HG03280 (cell line): ENCODE data around the gene GEMIN2.
"Not testable (repeated sequence)": the region's sequence is repeated elsewhere in the genome, so short reads cannot be mapped to it uniquely, and the experiment has no call there.

Source experiments
- ATAC-seq: cut with Tn5 transposase; IDR thresholded peaks from one replicate; pipeline ENCODE4 v1.9.1; 2021; ENCODE audit warnings: mild to moderate bottlenecking, moderate library complexity; ENCODE audit not compliant: unreplicated experiment

Gene GEMIN2

DNA sequence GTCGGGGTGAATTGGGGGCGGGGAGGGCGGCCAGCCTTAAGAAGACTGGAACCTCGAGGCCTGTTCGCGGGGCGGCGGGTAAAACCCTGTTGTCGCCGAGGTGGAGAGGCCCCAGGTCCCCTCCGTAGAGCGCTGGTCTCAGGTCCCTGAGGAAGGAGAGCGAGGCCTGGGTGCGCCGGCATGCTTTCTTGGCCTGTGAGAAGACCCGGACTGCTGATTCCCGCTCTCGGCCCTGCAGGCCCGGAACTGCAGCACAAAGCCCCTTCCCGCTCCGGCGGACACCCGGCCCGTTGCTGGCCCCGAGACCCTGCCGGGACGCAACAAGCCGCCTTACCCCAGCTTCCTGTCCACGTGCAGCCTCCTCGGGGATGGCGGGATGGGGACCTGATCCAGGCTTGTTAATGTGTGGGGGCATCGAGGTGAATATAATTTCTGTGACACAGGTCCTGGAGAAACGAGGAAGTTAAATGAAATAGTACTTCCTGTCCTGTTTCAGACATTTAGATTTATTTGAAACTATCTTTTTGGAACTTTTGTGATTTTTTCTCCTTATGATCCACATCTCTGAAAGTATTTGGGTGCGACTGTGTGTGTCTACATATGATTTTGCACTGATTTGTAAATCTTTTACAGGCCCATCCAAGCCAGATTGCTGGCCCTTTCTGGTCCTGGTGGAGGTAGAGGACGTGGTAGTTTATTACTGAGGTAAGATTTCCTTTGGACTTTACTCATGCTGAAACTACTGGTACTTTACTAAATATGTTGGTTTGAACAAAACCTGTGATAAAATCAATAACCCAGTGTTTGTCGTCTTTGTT lies 61.5 kb downstream of the GEMIN2 start:
- peak; percentile 9 for ATAC-seq

DNA sequence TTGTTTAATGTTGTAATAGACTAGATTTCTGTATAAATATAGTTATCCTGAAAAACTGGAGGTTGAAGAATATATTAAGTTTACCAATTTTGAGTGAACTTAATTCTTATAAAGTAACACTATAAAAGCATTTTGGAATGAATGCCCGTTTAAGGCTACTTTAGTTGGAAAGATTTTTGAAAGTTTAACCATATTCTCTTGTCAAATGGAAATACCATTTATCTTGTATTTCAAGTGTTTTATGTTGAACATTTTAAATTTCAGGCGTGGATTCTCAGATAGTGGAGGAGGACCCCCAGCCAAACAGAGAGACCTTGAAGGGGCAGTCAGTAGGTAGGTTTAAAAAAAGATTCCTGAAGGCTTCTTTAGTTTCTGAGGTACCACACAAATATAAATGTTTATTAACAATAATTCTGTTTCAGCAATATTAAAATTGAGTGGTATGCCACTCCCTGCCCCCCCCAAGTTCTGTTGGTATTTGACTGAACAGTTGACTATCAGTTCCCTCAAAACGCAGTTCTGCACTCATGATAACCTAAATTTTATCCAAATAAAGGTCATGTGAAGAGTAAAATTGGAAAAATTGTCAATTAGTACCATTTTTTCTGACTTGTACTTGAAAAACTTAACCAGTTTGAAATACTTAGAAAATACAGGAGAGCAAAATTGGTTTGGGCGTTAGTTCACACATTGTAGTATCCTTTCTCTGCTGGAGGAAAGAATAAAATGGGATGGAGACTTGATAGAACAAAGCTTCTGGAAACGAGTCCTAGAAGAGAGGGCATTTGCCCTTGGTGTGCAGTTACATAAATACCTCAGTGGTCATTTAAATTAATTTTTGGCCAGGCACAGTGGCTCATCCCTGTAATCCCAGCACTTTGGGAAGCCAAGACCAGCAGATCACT lies 62.4 kb downstream of the GEMIN2 start:
- no peak for ATAC-seq

DNA sequence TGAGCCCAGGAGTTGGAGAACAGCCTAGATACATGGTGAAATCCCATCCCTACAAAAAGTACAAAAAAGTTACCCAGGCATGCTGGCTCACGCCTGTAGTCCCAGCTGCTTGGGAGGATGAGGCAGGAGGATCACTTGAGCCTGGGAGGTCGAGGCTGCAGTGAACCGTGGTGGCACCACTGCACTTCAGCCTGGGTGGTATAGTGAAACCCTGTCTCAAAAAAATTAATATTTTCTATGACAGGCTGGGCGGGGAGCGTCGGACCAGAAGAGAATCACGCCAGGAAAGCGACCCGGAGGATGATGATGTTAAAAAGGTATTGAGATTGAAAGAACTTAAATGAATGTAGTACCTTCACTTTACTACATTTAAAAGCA lies 63.0 kb downstream of the GEMIN2 start:
- ATAC-seq: no peak

DNA sequence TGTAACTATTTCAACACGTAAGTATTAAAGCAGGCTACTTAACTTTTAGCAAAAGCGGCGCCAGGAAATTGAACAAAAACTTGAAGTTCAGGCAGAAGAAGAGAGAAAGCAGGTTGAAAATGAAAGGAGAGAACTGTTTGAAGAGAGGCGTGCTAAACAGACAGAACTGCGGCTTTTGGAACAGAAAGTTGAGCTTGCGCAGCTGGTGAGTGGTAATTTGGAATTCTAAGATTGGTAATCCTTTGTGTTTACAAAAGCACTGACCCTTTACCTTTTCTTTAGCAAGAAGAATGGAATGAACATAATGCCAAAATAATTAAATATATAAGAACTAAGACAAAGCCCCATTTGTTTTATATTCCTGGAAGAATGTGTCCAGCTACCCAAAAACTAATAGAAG lies 64.9 kb downstream of the GEMIN2 start:
- ATAC-seq: no peak

GRCh38 chr14:39180553-39180952 lies 66.4 kb downstream of the GEMIN2 start:
- ATAC-seq: no peak

DNA sequence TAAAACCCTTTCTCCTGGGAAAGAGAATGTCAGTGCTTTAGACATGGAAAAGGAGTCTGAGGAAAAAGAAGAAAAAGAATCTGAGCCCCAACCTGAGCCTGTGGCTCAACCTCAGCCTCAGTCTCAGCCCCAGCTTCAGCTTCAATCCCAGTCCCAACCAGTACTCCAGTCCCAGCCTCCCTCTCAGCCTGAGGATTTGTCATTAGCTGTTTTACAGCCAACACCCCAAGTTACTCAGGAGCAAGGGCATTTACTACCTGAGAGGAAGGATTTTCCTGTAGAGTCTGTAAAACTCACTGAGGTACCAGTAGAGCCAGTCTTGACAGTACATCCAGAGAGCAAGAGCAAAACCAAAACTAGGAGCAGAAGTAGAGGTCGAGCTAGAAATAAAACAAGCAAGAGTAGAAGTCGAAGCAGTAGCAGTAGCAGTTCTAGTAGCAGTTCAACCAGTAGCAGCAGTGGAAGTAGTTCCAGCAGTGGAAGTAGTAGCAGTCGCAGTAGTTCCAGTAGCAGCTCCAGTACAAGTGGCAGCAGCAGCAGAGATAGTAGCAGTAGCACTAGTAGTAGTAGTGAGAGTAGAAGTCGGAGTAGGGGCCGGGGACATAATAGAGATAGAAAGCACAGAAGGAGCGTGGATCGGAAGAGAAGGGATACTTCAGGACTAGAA lies 67.0 kb downstream of the GEMIN2 start:
- ATAC-seq: no peak

DNA sequence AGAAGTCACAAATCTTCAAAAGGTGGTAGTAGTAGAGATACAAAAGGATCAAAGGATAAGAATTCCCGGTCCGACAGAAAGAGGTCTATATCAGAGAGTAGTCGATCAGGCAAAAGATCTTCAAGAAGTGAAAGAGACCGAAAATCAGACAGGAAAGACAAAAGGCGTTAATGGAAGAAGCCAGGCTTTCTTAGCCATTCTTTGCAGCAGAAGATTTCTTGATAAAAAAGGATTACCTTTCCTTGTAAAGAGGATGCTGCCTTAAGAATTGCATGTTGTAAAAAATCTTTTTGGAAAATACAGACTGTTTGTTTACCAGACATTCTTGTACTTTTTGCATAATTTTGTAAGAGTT lies 67.5 kb downstream of the GEMIN2 start:
- no peak for ATAC-seq

DNA sequence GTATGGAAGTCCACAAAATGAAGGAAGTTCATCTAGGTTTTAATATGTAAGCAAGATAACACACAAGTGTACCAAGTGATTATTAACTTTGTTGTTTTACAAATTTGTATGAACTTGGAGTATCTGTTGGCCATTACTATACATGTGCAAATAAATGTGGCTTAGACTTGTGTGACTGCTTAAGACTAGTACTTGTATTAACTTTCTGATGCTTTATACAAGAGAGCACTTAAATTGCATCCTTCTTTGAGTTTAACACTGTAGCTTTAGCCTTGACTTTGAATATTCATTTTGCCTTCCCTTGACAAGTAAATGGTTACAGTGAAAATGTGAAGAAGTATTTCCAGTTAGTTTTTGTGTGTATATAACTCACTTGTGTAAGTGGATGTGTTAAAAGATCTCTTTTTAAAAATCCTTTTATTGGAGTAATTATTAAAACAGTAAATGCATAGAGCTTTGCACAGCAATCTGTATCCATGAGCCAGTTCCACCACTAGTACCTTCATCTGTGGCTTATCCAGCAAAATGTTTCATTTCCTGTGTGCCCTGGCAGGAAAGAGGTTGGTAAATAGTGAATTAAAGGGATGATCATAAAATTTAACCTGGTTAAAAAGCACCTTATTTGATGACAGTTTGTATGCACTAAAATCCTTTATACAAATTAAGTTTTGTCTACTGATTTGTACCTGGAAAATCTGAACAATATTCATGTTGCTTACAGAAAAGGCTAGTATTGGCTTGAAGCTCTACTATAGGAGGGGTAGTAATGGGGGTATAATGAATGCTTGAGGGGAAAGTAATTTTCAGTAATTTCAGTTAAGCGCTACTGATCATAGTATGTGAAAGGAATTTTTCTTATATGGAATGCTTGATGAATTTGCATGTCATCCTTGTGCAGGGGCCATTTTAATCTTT lies 68.9 kb downstream of the GEMIN2 start:
- no peak for ATAC-seq

GRCh38 chr14:39183685-39184003 lies 69.5 kb downstream of the GEMIN2 start:
- ATAC-seq: not testable (repeated sequence)

- ATAC-seq: no peak
Observed at GRCh38 chr14:39184628-39185255, 70.6 kb downstream of the GEMIN2 start.

DNA sequence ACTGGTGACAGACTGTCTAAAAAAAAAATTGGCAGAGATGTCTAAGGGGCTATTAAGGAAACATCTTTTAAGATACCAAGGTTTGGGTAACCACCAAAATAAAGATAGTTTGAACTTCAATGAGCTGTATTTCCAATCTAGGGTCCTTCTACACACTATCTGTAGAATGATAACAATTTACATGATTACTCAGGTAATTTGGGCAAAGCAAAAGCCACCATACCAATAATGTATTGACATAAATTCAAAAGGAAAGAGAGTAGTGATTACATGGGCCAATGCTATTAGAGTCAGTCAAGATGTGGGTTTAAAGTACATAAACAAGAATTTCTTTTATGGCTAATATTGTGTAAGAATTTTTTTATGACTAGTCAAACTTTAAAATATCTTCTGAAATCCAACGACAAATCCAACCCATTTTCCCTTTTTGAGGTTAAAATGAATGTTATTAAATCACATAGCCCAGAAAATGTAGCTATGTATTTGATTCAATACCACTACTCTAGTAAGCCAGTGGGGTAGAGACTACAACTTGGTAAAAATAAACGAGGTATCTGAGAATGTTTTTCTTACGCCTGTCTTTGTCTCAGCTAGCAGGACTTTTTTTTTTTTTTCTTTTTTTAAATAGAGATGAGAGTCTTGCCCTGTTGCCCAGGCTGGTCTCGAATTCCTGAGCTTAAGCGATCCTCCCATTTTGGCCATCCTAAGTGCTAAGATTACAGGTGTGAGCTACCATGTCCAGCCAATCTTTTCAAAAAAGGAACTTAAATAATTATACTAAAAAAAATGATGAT lies 71.3 kb downstream of the GEMIN2 start:
- no peak for ATAC-seq
